GM19025 (cell line): Measurements from ENCODE around the gene SLC5A11.
"Not testable (repeated sequence)": the region's sequence is repeated elsewhere in the genome, so short reads cannot be mapped to it uniquely, and the experiment has no call there.

Source experiments
- ATAC-seq: cut with Tn5 transposase; IDR thresholded peaks from one replicate; pipeline ENCODE4 v1.9.1; 2021; ENCODE audit warnings: mild to moderate bottlenecking, low read depth, moderate library complexity; ENCODE audit not compliant: unreplicated experiment

The SLC5A11 gene

GRCh38 chr16:24834459-24835335 lies 11.1 kb upstream of the SLC5A11 start:
- ATAC-seq, result no peak

DNA sequence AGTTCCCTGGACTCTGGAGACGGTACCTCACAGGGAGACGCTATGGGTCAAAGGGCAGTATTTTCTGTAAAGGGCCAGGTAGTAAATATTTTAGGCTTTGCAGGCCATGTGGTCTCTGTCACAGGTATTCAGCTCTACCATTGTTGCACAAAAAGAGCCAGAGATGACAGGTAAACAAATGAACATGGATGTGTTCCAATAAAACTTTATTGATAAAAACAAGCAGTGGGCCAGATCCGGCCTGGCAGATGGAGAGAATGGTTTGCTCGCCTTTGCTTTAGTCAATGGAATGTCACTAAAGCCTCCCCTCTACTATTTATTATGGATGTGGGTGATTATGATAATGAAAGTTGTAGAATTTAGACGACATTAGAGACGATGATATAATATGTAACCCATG lies 8.9 kb upstream of the SLC5A11 start:
- ATAC-seq, result no peak

- no peak for ATAC-seq
These were observed 7.8 kb upstream of the SLC5A11 start for GRCh38 chr16:24837969-24838368.

GRCh38 chr16:24838554-24839266 lies 7.1 kb upstream of the SLC5A11 start:
- ATAC-seq, result no peak

GRCh38 chr16:24839347-24839972 lies 6.3 kb upstream of the SLC5A11 start:
- ATAC-seq, result no peak

DNA sequence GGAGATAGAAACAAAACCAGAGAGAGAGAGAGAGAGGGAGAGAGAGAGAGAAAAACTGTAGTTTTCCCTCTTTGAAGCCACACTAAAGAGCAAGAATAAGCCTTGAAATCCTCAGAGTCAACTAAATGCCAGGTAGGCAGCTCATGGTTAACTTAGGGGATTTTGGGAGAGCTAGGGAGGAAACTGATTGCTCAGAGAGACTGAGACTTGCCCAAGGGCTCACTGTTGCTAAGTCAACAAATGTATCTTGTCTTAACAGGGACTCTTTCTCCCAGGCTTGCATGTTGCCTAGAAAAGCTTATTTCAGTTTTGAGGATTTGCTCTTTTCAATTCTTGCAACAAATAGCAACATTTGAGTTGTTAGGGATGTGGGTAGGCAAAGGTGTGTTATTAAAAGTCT lies 4.5 kb upstream of the SLC5A11 start:
- ATAC-seq, result no peak

DNA sequence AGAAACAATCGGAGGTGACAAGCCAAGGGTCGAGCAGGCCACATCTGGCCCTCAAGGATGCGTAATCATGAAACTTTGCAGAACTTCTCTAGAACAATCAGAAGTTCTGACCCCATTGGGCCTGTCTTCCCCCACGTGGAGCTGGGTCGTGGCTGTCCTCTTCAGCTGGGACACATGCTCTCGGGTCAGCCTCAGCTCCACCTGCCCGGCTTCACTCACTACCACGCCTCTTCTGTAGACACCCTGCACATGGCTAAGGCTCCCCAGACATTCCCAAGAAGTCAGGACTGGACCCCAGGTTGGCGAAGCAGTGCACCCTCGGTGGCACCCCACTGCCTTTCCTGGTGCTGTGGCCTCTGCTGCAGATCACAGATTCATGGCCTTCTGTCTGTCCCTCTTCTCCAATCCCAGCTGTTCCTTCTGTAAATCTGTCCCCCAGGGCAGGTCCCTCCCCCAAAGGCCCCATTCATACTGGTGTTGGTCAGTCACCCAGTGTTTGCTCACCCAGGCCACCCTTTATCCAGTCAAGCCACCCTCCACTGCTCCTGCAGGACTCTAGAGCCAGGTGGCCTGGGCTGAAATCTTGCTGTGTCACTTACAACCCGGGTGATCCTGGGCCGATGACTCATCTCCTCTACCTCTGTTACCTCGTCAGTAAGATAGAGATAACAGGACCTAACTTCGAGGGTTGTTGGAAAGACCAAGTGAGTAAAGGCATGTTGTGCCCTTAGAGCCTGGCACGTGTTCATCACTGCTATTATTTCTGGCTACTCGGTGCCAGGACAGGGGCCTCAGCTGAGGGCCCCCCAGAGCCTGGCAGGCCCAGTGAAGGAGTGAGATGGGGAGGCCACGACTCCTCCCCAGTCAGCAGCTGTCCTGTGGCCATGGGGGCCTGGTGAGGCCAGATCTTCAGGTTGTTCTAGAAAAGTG lies 1.4 kb upstream of the SLC5A11 start:
- no peak for ATAC-seq

DNA sequence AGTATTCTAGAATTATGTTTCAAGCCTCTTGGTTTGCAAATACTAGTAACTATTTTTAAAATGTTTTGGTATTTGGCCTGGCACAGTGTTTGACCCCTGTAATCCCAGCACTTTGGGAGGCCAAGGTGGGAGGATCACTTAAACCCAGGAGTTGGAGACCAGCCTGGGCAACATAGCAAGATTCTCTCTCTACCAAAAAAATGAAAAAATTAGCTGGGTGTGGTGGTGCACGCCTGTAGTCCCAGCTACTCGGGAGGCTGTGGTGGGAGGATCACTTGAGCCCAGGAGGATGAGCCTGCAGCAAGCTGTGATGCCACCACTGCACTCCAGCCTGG lies 765 bp upstream of the SLC5A11 start:
- not testable (repeated sequence) for ATAC-seq

GRCh38 chr16:24846548-24847357 lies 990 bp downstream of the SLC5A11 start:
- ATAC-seq, result no peak

GRCh38 chr16:24847358-24847664 lies 1.5 kb downstream of the SLC5A11 start:
- no peak for ATAC-seq

DNA sequence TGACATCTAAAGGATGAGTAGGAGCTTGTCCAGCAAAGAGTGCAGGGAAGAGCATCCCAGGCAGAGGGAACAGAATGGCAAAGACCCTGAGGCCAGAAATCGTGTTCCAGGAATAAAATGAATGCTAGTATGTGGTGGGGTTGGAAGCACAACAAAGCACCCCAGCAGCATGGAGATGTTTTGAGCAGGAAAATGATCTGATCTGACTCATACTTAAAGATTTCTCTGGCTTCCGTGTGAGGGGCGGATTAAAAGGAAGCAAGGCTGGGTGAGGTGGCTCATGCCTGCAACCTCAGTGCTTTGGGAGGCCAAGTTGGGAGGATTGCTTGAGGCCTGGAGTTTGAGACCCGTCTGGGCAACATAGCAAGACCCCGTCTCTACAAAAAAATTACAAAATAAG lies 2.3 kb downstream of the SLC5A11 start:
- no peak for ATAC-seq

DNA sequence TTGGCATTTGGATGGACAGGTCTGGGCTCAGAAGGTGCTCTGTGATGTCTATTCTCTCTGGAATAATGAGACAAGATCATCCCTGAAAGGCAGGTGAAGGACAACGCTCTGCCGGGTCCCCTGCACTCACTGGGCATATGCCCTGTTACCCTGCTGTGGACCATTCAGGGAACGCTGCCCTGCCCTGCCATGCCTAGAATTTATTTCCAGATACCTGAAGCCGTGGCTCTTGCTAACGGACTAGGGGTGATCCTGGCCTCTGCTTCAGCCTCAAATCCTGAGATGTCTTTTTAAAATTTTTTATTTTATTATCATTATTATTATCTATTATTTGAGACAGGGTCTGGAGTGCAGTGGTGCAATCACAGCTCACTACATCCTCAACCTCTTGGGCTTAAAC lies 3.9 kb downstream of the SLC5A11 start:
- no peak for ATAC-seq

GRCh38 chr16:24850289-24850938 lies 4.7 kb downstream of the SLC5A11 start:
- no peak for ATAC-seq

DNA sequence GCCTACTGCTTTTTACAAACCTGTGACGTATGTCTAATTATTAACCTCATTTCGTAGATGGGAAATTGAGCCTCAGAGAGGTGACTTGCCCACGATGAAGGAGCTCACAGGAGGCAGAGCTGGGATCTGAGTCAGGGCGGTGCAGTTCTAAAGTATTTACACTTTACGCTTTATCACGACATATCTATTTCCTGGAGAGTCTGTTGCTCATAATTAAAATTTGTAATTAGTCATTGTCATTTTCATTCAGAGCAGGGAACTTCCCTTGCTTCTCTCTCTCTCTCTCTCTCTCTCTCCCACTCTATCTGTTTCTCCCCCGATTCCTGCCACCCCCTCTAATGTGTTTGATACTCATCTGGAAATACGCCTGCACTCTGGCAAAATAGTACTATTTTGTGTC lies 5.9 kb downstream of the SLC5A11 start:
- no peak for ATAC-seq

GRCh38 chr16:24852281-24852721 lies 6.5 kb downstream of the SLC5A11 start:
- ATAC-seq, result no peak

DNA sequence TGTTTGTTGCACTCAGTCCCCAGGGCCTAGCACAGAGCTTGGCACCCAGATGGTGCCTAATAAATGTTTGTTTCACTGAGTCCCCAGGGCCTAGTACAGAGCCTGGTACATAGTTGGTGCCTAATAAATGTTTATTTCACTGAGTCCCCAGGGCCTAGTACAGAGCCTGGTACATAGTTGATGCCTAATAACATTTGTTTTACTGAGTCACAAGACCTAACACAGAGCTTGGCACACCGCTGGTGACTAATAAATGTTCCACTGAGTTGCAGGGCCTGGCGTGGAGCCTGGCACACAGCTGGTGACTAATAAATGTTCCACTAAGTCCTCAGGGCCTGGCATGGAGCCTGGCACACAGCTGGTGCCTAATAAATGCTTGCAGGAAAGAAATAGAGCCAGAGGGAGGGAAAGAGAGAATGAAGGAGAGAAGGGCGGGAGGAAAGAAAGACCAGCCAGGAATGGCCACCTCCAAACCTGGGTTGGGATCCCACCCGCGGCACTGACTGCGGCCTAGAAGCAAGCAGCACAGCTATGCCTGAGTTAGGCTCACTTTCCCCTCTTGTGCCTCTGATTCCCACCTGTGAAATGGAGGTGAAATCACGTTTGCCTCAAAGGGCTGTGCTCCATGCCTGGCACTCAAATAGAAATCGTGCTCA lies 7.5 kb downstream of the SLC5A11 start:
- no peak for ATAC-seq

DNA sequence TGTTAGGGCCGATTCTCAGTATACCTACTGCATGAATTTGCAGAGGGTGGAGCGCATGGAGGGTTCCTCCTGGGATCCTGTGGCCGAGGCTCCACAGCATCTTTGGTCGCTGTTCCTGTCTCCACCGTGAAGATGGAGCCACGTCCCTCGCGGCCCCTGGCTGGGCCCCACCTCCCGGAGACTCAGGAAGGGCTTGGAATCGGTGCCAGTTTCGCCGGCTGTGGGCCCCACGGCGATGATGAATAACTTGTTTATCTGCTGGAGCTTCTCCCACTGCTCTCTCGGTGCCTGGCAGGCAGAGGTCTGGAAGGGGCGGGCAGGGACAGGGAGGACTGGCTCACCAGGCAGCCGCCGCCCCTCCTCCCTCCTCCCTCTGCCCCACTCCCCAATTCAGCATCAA lies 8.1 kb downstream of the SLC5A11 start:
- ATAC-seq, result no peak

DNA sequence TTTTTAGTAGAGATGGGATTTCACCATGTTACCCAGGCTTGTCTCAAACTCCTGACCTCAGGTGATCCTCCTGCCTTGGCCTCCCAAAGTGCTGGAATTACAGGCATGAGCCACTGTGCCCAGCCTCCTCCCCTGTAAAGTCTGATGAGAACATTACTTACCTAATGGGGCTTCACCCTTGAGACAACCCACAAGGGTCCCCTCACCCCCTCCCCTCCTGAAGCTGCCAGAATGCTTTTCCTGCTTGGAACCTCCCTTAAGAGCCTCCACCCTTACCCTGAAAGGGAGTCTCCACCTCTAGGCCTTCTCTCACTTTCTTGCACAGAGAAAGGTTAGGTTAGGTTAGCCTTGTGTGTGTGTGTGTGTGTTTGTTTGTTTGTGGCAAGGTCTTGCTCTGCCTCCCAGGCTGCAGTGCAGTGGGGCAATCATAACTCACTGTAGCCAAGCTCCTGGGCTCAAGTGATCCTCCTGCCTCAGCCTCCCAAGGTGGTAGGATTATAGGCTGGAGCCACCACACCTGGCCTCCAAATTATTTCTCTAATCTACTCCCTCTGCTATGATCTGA lies 8.9 kb downstream of the SLC5A11 start:
- no peak for ATAC-seq
